ENCODE results near the gene MALAT1.

DNA sequence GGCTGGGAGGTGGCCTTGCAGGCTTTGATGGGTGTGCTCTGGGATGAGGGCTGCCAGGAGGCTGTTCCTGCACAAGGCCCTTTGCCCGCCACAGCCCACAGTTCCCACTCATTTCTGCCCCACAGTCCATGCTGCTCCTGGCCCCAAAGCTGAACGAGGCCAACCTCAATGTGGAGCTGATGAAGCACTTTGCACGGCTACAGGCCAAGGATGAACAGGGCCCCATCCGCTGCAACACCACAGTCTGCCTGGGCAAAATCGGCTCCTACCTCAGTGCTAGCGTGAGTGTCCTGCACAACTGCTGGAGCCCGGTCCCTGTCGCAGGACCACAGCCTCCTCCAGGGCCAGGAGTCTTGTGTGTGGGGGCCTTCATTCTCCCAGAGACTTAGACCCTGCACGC is 36.3 kb downstream of the MALAT1 start:
- TF ChIP-seq, protein P1, sequence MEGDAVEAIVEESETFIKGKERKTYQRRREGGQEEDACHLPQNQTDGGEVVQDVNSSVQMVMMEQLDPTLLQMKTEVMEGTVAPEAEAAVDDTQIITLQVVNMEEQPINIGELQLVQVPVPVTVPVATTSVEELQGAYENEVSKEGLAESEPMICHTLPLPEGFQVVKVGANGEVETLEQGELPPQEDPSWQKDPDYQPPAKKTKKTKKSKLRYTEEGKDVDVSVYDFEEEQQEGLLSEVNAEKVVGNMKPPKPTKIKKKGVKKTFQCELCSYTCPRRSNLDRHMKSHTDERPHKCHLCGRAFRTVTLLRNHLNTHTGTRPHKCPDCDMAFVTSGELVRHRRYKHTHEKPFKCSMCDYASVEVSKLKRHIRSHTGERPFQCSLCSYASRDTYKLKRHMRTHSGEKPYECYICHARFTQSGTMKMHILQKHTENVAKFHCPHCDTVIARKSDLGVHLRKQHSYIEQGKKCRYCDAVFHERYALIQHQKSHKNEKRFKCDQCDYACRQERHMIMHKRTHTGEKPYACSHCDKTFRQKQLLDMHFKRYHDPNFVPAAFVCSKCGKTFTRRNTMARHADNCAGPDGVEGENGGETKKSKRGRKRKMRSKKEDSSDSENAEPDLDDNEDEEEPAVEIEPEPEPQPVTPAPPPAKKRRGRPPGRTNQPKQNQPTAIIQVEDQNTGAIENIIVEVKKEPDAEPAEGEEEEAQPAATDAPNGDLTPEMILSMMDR (conservative IDR thresholded peaks at IDR 0.05; ENCODE audit: low read depth in 2 of 2): no peak
- TF ChIP-seq EZH2 (IDR thresholded peaks at IDR 0.05; ENCODE audit: low read depth, unreplicated experiment) (no peak), POLR2AphosphoS5 (IDR thresholded peaks at IDR 0.05; ENCODE audit: low read depth) (no peak), CREB1 (CRISPR knock-in tag; IDR thresholded peaks at IDR 0.05; ENCODE audit: low read depth) (no peak), EZH2phosphoT487 (IDR thresholded peaks at IDR 0.05; ENCODE audit: unreplicated experiment) (no peak), JUNB (IDR thresholded peaks at IDR 0.05; ENCODE audit: unreplicated experiment) (no peak), ZNF114 (CRISPR knock-in tag; IDR thresholded peaks at IDR 0.05) (no peak), ZNF331 (CRISPR knock-in tag; IDR thresholded peaks at IDR 0.05; ENCODE audit: low read depth) (no peak), NANOG (IDR thresholded peaks at IDR 0.05; ENCODE audit: borderline replicate concordance) (no peak), STAT1 (IDR thresholded peaks at IDR 0.05; ENCODE audit: unreplicated experiment) (no peak)
- TF ChIP-seq, protein P2, sequence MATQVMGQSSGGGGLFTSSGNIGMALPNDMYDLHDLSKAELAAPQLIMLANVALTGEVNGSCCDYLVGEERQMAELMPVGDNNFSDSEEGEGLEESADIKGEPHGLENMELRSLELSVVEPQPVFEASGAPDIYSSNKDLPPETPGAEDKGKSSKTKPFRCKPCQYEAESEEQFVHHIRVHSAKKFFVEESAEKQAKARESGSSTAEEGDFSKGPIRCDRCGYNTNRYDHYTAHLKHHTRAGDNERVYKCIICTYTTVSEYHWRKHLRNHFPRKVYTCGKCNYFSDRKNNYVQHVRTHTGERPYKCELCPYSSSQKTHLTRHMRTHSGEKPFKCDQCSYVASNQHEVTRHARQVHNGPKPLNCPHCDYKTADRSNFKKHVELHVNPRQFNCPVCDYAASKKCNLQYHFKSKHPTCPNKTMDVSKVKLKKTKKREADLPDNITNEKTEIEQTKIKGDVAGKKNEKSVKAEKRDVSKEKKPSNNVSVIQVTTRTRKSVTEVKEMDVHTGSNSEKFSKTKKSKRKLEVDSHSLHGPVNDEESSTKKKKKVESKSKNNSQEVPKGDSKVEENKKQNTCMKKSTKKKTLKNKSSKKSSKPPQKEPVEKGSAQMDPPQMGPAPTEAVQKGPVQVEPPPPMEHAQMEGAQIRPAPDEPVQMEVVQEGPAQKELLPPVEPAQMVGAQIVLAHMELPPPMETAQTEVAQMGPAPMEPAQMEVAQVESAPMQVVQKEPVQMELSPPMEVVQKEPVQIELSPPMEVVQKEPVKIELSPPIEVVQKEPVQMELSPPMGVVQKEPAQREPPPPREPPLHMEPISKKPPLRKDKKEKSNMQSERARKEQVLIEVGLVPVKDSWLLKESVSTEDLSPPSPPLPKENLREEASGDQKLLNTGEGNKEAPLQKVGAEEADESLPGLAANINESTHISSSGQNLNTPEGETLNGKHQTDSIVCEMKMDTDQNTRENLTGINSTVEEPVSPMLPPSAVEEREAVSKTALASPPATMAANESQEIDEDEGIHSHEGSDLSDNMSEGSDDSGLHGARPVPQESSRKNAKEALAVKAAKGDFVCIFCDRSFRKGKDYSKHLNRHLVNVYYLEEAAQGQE (IDR thresholded peaks at IDR 0.05; ENCODE audit: unreplicated experiment): no peak
- TF ChIP-seq, protein P3, sequence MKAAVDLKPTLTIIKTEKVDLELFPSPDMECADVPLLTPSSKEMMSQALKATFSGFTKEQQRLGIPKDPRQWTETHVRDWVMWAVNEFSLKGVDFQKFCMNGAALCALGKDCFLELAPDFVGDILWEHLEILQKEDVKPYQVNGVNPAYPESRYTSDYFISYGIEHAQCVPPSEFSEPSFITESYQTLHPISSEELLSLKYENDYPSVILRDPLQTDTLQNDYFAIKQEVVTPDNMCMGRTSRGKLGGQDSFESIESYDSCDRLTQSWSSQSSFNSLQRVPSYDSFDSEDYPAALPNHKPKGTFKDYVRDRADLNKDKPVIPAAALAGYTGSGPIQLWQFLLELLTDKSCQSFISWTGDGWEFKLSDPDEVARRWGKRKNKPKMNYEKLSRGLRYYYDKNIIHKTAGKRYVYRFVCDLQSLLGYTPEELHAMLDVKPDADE (IDR thresholded peaks at IDR 0.05): no peak
- TF ChIP-seq, protein P4, sequence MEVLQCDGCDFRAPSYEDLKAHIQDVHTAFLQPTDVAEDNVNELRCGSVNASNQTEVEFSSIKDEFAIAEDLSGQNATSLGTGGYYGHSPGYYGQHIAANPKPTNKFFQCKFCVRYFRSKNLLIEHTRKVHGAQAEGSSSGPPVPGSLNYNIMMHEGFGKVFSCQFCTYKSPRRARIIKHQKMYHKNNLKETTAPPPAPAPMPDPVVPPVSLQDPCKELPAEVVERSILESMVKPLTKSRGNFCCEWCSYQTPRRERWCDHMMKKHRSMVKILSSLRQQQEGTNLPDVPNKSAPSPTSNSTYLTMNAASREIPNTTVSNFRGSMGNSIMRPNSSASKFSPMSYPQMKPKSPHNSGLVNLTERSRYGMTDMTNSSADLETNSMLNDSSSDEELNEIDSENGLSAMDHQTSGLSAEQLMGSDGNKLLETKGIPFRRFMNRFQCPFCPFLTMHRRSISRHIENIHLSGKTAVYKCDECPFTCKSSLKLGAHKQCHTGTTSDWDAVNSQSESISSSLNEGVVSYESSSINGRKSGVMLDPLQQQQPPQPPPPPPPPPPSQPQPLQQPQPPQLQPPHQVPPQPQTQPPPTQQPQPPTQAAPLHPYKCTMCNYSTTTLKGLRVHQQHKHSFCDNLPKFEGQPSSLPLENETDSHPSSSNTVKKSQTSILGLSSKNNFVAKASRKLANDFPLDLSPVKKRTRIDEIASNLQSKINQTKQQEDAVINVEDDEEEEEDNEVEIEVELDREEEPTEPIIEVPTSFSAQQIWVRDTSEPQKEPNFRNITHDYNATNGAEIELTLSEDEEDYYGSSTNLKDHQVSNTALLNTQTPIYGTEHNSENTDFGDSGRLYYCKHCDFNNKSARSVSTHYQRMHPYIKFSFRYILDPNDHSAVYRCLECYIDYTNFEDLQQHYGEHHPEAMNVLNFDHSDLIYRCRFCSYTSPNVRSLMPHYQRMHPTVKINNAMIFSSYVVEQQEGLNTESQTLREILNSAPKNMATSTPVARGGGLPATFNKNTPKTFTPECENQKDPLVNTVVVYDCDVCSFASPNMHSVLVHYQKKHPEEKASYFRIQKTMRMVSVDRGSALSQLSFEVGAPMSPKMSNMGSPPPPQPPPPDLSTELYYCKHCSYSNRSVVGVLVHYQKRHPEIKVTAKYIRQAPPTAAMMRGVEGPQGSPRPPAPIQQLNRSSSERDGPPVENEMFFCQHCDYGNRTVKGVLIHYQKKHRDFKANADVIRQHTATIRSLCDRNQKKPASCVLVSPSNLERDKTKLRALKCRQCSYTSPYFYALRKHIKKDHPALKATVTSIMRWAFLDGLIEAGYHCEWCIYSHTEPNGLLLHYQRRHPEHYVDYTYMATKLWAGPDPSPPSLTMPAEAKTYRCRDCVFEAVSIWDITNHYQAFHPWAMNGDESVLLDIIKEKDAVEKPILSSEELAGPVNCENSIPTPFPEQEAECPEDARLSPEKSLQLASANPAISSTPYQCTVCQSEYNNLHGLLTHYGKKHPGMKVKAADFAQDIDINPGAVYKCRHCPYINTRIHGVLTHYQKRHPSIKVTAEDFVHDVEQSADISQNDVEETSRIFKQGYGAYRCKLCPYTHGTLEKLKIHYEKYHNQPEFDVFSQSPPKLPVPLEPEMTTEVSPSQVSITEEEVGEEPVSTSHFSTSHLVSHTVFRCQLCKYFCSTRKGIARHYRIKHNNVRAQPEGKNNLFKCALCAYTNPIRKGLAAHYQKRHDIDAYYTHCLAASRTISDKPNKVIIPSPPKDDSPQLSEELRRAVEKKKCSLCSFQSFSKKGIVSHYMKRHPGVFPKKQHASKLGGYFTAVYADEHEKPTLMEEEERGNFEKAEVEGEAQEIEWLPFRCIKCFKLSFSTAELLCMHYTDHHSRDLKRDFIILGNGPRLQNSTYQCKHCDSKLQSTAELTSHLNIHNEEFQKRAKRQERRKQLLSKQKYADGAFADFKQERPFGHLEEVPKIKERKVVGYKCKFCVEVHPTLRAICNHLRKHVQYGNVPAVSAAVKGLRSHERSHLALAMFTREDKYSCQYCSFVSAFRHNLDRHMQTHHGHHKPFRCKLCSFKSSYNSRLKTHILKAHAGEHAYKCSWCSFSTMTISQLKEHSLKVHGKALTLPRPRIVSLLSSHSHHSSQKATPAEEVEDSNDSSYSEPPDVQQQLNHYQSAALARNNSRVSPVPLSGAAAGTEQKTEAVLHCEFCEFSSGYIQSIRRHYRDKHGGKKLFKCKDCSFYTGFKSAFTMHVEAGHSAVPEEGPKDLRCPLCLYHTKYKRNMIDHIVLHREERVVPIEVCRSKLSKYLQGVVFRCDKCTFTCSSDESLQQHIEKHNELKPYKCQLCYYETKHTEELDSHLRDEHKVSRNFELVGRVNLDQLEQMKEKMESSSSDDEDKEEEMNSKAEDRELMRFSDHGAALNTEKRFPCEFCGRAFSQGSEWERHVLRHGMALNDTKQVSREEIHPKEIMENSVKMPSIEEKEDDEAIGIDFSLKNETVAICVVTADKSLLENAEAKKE (CRISPR knock-in tag; IDR thresholded peaks at IDR 0.05): no peak

All from GM23338 (cell line).